Measurements from ENCODE around the gene C3orf20.

GRCh38 chr3:14740983-14741382, 66.0 kb downstream of the C3orf20 start:
- no peak for TF ChIP-seq CTCF (IDR thresholded peaks at IDR 0.05)
- TF ChIP-seq POLR2A (IDR thresholded peaks at IDR 0.05) = no peak
